ENCODE measurements around the gene GET4.
"Not testable (repeated sequence)": the region's sequence is repeated elsewhere in the genome, so short reads cannot be mapped to it uniquely, and the experiment has no call there.

Gene GET4

GRCh38 chr7:903921-904755 lies 27.8 kb downstream of the GET4 start:
- H3K27me3 Mint-ChIP-seq: no peaks in the 10 kb centered on the region
- H3K4me3 Mint-ChIP-seq: no peak overlapping the region
- H3K4me1 Mint-ChIP-seq (ENCODE audit: low read depth): peaks cover 2% of the 10 kb centered on the region
- H3K9me3 Mint-ChIP-seq (ENCODE audit: low read depth): no peaks in the 10 kb centered on the region
- peaks cover 3% of the 10 kb centered on the region for H3K36me3 Mint-ChIP-seq
- no peak overlapping the region for H3K27ac Mint-ChIP-seq

GRCh38 chr7:904847-905246 lies 28.5 kb downstream of the GET4 start:
- no peak overlapping the region for H3K27ac Mint-ChIP-seq
- H3K9me3 Mint-ChIP-seq (ENCODE audit: low read depth): no peaks in the 10 kb centered on the region
- H3K27me3 Mint-ChIP-seq: no peaks in the 10 kb centered on the region
- H3K4me1 Mint-ChIP-seq (ENCODE audit: low read depth): peaks cover 3% of the 10 kb centered on the region
- peaks cover 3% of the 10 kb centered on the region for H3K36me3 Mint-ChIP-seq
- H3K4me3 Mint-ChIP-seq: no peak overlapping the region

DNA sequence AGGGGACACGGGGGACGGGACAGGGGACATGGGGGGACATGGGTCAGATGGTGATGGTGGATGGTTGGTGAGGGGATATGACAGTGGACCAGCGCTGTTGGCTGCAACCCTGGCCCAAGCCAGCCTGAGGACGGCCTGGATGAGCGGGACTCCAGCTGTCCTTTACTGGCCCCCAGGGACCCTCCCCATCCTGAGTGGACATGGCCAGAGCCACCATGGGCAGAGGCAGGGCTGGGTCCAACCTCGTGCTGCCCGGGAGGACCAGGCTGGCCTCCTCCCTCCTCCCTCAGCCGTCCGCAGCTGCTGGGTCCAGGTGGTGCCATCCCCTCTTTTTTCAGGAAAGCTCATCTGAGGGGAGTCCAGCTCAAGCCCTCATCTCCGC lies 30.4 kb downstream of the GET4 start:
- H3K4me3 Mint-ChIP-seq: no peak overlapping the region
- peaks cover 3% of the 10 kb centered on the region for H3K36me3 Mint-ChIP-seq
- H3K27ac Mint-ChIP-seq: no peak overlapping the region

DNA sequence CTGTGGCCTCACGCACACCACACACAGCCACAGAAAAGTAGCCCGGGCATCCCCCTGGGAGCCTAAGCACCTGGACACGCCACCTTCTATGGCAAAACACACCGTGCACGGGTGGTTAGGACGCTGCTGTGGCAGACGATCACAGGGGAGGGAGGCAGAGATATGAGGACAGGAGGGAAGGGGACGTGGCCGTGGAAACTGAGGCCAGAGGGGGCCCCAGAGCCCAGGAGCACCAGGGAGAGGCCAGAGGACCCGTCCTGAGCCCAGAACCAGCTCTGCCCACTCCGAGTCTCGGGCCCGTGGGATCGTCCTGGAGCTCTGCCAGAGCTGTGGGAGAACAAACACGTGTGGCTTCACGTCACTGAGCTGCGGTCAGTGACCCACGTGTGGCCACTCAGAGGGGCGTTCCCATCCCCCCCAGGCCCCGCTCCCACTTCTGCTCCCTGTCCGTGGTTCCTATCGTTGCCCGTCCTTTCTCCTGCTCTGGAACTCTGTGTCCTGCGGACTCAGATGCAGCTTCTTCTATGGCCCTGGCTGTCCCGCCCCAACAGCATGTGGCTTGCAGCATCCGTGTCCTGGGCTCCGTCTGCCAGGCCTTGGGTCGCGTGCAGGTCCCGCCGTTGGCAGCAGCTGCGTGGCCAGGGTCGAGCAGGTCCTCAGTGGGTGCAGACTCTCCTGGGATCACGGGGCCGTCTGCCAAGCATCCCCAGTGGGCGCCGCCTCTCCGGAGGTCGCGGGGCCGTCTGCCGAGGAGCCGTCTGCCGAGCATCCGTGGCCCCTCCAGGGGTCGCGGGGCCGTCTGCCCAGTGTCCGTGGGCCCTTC lies 31.0 kb downstream of the GET4 start:
- H3K27me3 Mint-ChIP-seq: no peaks in the 10 kb centered on the region
- H3K4me3 Mint-ChIP-seq: no peak overlapping the region
- peaks cover 10% of the 10 kb centered on the region for H3K4me1 Mint-ChIP-seq (ENCODE audit: low read depth)
- H3K9me3 Mint-ChIP-seq (ENCODE audit: low read depth): no peaks in the 10 kb centered on the region
- peaks cover 3% of the 10 kb centered on the region for H3K36me3 Mint-ChIP-seq
- H3K27ac Mint-ChIP-seq: no peak overlapping the region

More for the DNA sequence above, 30.4 kb downstream of the GET4 start:
- Mint-ChIP-seq H3K27me3 (no peaks in the 10 kb centered on the region), H3K4me1 (ENCODE audit: low read depth) (peaks cover 10% of the 10 kb centered on the region), H3K9me3 (ENCODE audit: low read depth) (no peaks in the 10 kb centered on the region)

GRCh38 chr7:908159-908581 lies 31.8 kb downstream of the GET4 start:
- Mint-ChIP-seq H3K4me1 (ENCODE audit: low read depth) (peaks cover 8% of the 10 kb centered on the region), H3K27ac (no peak overlapping the region), H3K9me3 (ENCODE audit: low read depth) (no peaks in the 10 kb centered on the region), H3K36me3 (no peaks in the 10 kb centered on the region), H3K4me3 (no peak overlapping the region), H3K27me3 (no peaks in the 10 kb centered on the region)

DNA sequence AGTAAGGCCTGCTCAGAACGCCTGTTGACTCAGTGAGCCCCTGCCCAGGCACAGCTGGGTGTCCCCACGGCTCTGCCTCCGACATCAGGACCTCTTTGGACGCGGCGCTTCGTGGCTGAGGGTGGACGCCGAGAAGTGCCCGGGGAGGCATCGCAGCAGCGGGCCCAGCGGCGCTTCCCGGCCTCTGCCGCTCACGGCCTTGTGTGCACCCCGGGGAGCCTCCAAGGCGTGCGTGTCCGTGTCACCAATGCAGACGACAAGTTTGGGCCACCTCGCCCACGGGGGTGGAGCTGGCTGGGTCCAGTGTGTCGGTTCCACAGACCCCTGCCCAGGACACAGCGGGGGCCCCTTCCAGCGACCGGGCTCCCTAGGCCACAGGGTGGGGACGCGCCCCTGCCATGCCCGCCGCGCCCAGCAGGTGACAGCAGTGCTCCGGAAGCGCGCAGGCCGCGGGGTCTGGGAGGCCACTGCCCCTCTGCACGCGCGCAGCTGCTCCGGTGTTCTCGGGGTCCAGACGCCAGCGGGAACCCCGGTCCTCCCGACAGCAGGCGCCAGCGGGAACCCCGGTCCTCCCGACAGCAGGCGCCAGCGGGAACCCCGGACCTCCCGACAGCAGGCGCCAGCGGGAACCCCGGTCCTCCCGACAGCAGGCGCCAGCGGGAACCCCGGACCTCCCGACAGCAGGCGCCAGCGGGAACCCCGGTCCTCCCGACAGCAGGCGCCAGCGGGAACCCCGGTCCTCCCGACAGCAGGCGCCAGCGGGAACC lies 32.4 kb downstream of the GET4 start:
- H3K36me3 Mint-ChIP-seq; H3K4me3 Mint-ChIP-seq; H3K4me1 Mint-ChIP-seq (ENCODE audit: low read depth); H3K27ac Mint-ChIP-seq; H3K9me3 Mint-ChIP-seq (ENCODE audit: low read depth); H3K27me3 Mint-ChIP-seq: not testable (repeated sequence)

GRCh38 chr7:909358-910329 lies 33.3 kb downstream of the GET4 start:
- Mint-ChIP-seq H3K4me1 (ENCODE audit: low read depth) (peaks cover 8% of the 10 kb centered on the region), H3K36me3 (no peaks in the 10 kb centered on the region), H3K9me3 (ENCODE audit: low read depth) (no peaks in the 10 kb centered on the region), H3K27ac (peak overlapping the region; percentile 41), H3K4me3 (peak overlapping the region; percentile 78), H3K27me3 (no peaks in the 10 kb centered on the region)

DNA sequence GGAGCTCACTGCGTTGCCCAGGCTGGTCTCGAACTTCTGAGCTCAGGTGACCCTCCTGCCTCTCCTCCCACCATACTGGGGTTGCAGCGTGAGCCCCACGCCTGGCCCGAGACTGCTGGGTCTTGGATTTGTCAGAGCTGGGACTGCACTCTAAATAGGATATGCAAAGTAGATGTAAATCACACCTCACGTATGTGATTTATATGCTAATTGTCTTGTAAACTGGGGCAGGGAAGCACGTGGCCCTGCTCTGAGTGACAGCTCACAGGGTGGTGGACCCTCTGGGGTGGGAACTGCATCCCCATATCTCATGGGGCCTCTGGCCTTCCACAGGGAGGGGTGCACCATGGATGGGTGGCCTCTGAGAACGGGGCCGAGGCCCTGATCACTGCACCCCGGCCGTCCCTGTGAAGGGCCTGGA lies 34.1 kb downstream of the GET4 start:
- Mint-ChIP-seq H3K4me1 (ENCODE audit: low read depth) (peaks cover 8% of the 10 kb centered on the region), H3K9me3 (ENCODE audit: low read depth) (no peaks in the 10 kb centered on the region), H3K27me3 (no peaks in the 10 kb centered on the region), H3K36me3 (no peaks in the 10 kb centered on the region), H3K4me3 (peak overlapping the region; percentile 78), H3K27ac (peak overlapping the region; percentile 77)

- Mint-ChIP-seq H3K27ac (no peak overlapping the region), H3K9me3 (ENCODE audit: low read depth) (no peaks in the 10 kb centered on the region), H3K36me3 (no peaks in the 10 kb centered on the region), H3K27me3 (no peaks in the 10 kb centered on the region), H3K4me1 (ENCODE audit: low read depth) (peaks cover 10% of the 10 kb centered on the region), H3K4me3 (no peak overlapping the region)
Measured at GRCh38 chr7:910931-911431, 34.6 kb downstream of the GET4 start.

DNA sequence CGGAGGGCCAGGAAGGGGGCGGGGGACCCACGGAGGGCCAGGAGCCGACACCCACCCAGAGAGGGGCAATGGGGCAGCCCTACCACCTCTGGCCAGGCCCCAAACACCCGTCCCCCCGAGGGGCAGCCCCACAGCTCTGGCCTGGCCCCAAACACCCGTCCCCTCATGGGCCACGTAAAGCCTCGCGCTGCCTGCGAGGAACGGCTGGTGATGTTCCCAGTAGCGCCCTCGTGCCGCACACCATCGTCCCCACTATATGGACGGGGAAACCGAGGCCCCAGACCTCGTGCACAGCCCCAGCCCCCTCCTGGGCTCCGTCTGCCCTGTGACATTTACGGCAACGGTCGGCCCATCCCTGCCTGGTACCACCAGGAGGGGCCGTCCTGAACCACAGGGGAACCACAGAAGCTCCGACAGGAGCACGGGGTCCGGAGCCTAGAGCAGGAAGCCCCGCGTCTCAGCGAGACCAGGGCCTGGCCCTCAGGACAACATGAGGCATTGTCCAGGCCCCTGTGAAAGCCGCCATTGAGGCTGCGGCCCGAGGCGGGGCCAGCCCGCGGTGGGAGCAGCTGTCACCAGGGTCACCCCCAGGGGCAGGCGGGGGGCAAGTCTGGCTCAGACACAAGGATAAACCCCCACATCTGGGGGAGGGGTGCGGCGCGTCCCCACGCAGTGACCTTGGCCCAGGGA lies 35.6 kb downstream of the GET4 start:
- peaks cover 10% of the 10 kb centered on the region for H3K4me1 Mint-ChIP-seq (ENCODE audit: low read depth)

GRCh38 chr7:913736-914520 lies 37.6 kb downstream of the GET4 start:
- peaks cover 10% of the 10 kb centered on the region for H3K4me1 Mint-ChIP-seq (ENCODE audit: low read depth)
- no peak overlapping the region for H3K4me3 Mint-ChIP-seq
- no peaks in the 10 kb centered on the region for H3K9me3 Mint-ChIP-seq (ENCODE audit: low read depth)
- no peaks in the 10 kb centered on the region for H3K27me3 Mint-ChIP-seq
- no peaks in the 10 kb centered on the region for H3K36me3 Mint-ChIP-seq
- H3K27ac Mint-ChIP-seq: no peak overlapping the region

More for the DNA sequence above, 35.6 kb downstream of the GET4 start:
- no peaks in the 10 kb centered on the region for H3K9me3 Mint-ChIP-seq (ENCODE audit: low read depth)
- H3K27ac Mint-ChIP-seq: no peak overlapping the region
- H3K36me3 Mint-ChIP-seq: no peaks in the 10 kb centered on the region
- no peaks in the 10 kb centered on the region for H3K27me3 Mint-ChIP-seq
- H3K4me3 Mint-ChIP-seq: no peak overlapping the region

DNA sequence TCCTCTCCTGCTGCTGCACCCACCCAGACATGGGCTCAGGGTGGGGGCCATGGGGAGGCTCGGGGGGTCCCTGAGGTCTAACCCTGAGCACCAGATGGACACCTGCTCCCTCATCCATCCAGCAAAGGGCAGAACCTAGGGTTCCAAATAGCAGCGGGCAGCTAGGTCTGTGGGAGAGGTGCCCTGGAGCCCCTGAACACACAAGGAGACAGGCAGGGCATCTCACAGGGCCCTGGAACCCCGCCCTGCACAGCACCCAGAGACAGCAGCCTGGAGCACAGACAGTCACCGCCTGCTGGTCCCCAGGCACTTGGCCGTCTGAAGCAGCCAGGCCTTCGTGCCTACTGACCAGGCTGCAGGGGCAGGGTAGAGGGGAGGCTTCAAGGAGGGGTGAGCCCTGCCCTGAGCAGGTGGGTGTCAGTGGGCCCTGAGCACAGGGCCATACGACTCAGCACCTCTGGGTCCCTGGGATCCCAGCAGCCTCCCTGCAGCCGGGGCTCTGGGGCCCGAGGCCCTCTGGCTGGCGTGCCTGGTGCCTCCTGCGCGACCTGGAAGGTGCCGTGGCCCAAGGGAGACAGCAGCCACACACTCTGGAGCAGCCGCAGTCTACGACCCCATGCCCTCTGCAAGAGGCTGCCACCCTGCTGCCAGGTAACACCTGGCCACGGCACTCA lies 38.3 kb downstream of the GET4 start:
- Mint-ChIP-seq H3K9me3 (ENCODE audit: low read depth) (no peaks in the 10 kb centered on the region), H3K27ac (no peak overlapping the region), H3K4me1 (ENCODE audit: low read depth) (peaks cover 13% of the 10 kb centered on the region), H3K4me3 (no peak overlapping the region), H3K27me3 (no peaks in the 10 kb centered on the region), H3K36me3 (no peaks in the 10 kb centered on the region)
